Inferior parietal cortex (tissue), 1 donor: Measurements from ENCODE around the gene CDC42SE2.
"Not testable (repeated sequence)": the region's sequence is repeated elsewhere in the genome, so short reads cannot be mapped to it uniquely, and the experiment has no call there.

Experiments used
- DNase-seq: peaks from one replicate; pipeline ENCODE4 v3.0.0-alpha.2; 2016; ENCODE audit errors: extremely low spot score

CDC42SE2 gene

DNA sequence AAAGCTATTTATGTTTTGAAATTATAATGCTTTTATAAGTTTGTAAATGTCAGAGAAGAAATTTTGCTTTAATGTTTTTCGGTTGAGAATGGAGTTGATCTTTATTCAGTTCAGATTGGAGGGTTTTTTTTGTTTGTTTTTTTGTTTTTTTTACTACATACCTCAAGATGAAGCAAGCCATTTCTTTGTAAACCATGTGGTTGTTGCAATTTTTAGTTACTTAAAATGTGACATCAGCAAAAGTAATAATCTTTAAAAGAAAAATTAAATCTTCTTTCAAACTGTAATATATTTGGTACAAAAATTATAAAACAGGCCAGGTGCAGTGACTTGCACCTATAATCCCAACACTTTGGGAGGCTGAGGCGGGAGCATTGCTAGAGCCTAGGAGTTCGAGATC lies 102.6 kb downstream of the CDC42SE2 start:
- DNase-seq: no peak

DNA sequence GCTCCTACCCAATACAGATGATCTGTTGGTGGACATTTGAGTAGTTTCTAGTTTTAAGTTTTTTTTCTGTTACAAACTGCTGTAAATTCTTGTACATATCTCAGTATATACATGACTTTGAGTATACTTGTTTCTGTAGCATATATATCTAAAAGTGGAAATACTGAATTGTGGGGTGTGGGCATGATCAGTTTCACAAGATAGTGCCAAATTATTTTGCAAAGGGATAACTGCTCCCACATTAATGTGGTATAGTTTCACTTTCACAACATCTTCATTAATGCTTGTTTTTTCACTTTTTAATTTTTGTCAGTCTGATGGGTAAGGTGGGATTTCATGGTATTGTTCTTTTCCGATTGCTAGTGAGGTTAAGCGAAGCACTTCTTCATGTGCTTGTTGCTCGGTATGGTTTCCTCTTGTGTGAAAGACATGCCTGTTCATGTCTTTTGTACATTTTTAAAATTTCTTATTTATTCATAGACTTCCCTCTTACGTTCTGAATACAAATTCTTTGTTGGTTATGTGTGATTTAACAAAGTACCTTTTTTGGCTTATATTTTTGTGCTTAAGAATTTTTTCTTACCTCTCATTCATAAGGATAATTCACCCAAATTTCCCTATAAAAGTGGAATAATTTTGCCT lies 103.5 kb downstream of the CDC42SE2 start:
- no peak for DNase-seq

DNA sequence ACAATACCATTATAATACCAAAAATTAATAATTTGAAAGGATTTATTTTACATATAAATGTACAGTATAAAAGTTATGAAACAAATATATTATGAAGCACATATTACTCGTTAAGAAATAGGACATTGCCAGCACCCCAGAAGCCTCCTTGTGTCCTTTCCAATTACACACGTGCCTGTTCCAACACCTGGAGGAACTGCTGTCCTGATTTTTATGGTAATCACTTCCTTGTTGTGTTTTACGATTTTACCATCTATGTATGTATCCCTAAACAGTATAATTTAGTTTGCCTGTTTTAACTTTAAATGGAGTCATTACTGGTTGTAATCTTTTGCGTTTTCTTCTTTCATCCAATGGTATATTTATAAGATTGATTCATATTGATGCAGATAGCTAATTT lies 105.0 kb downstream of the CDC42SE2 start:
- no peak for DNase-seq

DNA sequence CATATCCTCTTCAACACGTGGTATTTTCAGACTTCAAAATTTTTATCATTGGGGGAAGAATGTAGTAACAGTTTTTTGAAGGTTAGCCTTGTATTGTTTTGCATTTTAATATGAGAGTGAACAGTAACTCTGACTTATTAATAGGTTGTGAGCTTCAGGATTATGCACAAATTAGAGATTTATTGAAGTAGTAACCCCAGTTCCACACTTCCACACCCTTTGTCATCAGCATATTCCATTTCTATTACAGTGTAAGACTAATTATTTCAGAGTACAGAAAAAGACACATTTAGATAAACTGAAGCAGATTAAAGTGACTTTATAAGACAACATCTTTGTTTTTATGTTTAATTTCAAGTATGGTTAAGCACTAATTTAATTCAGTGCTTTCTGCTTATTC lies 105.7 kb downstream of the CDC42SE2 start:
- no peak for DNase-seq

DNA sequence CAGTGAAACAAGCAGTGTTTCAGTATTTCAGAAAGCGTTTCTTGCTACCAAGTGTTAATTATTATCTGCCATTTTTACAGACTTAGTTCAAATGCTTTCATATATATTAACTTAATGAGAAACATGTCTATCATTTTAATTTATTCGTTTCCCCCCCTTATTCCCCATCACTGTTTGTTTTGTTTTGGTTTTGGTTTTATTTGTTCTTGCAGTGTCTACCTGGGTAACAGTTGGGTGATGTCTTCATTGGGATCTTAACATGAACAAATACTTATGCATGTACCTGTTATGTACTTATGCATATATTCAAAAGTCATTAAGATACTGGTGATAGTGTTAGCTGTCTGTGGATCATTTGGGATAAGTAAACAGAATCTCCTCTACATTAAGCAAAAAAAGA lies 108.0 kb downstream of the CDC42SE2 start:
- no peak for DNase-seq

DNA sequence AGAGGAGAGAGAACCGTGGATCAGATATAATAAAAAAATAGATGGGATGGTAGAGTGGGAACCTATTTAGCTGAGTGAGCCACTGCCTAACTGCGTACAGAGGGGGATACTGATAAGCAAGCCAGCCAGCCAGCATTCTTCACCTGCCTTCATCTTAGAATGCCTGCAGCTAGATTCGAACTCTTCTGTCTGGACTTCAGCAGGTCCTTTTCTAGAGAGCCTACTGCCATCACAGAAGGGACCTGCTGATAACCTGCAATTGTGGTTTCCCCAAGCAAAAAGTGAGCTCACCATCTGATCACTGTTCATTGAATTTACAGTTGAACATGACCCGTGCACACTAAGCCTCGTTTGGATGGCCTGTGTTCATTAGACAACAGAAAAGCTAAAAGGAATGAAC lies 109.4 kb downstream of the CDC42SE2 start:
- no peak for DNase-seq

DNA sequence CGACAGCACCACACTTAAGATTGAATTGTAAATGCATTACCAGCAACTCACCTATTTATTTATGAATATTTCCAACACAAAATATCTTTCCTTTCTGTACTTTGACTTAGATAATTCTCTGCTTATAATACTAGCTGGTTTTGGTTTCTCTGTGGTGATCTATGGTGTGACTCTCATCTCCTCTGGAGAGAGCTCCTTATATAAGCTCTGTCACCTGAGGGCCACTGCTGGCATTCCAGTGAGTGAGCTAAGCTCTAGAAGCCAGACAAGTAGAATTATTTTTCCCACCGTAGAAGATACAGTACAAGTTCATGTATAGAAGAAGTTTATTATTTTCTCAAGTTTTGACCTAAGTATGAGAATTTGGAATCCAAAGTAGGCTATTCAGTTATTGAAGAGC lies 111.5 kb downstream of the CDC42SE2 start:
- no peak for DNase-seq

DNA sequence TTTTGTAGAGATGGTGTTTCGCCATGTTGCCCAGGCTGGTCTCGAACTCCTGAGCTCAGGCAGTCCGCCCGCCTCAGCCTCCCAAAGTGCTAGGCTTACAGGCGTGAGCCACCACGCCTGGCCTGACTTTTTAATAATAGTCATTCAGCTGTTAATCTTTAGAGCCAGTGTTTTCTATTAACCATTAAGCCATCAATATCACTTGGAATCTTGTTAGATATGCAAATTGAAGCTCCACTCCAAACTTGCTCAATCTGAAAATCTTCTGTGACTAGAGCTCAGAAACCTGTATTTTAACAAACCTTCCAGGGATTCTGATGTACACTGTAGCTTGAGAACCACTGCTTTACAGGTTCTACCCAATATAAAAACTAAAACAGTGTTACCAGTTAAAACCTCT lies 113.5 kb downstream of the CDC42SE2 start:
- DNase-seq: no peak

DNA sequence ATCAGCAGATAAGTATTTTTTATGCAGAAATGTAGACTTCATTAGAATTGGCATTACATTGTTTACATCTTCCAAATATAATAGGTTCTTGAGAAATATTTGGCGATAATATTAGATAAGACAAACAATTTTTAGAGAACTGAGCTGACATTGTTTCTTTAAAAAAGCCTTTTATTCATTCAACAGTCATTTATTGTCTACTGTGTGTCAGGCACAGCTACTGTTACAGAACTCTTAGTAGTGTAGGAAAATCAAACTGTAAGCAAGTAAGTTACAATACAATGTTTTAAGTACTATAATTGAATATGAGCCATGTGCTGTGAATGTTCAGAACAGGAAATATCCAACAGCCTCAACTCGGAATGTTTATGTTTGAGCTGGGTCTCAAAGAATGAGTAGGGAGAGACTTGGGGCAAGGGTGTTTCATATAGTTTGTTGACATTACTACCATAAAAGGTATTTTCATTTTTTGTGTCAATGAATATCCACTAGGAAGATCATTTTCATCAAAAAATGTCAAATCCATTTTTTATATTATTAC lies 114.0 kb downstream of the CDC42SE2 start:
- no peak for DNase-seq

DNA sequence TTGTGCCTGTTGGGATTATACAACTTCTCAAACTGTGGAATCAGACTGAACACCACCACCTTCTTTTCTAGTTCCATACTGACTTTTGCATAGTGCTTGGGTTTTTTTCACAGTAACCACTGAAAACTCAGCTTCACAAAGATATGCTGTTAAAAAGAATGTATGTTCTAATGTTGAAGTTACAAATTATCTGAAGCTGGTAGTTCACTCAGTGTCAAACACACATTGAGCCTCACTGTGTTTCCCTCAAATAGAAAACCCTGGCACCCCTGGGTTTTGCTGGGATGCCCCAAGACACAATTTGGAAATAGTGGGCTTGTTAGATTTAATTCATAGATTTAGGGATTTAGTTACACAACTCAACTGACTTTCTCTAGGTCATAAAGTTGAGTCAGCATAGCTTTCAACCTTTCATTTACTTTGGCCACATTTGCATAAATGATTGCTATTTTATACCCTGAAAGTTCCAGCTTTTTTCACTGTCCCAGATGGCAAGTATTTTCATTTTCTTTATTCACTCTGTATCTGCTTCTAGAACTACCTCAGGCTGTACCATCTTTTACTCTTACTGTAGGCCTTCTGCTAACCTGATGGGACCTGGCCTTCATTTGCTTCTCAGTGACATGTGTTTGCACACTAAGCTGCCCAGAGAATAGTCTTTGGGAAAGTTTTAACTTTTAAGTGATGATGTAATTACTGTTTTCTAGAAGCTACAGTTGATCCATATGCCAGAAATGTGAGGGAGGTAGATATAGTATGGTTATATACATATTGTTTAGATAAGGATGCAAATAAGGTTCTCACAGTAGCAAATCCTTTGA lies 115.1 kb downstream of the CDC42SE2 start:
- no peak for DNase-seq

DNA sequence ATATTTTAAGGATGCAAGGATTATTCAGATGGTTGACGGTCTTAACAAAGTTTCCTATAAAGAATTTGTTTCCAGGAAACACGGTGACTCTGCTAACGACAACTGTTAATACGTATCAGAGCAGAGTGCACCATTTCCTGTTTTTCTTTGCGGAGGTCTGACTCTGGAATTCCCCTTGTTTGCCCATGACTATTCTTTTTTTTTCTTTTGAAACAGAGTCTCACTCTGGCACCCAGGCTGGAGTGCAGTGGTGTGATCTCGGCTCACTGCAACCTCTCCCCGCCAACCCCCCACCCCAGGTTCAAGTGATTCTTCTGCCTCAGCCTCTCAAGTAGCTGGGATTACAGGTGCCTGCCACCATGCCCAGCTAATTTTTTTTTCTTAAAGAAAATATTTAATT lies 115.9 kb downstream of the CDC42SE2 start:
- DNase-seq: no peak

DNA sequence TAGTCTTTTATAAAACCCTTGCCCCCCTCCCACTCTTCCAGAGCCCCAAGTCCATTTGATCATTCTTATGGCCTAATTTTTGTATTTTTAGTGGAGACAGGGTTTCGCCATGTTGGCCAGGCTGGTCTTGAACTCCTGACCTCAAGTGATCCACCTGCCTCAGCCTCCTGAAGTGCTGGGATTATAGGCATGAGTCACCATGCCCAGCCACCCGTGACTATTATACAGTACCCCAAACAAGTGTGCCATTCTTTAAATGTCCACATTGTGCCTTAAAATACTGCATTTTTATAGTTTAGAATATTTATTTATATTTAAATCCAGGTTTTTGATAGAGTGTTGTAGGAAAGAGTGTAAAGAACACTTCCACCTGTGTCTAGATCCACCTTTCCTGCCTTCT lies 116.4 kb downstream of the CDC42SE2 start:
- not testable (repeated sequence) for DNase-seq

DNA sequence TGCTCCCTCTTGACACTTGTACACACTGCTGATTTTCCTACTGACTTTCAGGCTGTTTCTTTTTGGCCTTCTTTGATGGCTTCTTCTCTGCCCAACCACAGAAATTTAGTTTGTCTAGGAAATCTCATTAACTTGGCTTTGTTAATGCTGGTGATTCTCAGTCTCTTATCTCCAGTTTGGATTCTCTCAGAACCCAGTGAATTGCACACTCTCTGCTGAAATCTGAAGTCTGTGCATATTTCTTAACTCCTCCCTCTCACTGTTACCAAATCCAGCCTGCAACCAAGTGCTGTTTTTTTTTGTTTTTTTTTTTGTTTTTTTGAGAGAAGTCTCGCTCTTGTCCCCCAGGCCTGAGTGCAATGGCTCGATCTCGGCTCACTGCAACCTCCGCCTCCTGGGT lies 117.2 kb downstream of the CDC42SE2 start:
- DNase-seq: no peak

DNA sequence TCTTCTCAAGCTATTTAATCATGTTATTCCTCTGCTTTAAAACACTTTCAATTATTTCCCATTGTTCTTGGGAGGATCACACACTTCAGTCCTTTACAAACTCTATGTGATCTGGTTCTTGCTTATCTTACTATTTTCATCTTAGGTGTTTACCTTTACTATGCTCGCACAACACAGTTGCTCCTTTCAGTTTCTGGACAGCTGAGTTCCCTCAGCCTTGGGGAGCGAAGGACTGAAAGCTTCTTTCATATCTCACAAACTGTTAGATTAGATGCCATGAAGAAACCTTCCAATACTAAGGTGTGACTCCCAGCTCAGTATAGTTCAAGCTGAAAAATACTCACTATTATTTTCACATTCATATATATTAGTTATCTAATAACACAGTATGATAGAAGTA lies 117.9 kb downstream of the CDC42SE2 start:
- no peak for DNase-seq

DNA sequence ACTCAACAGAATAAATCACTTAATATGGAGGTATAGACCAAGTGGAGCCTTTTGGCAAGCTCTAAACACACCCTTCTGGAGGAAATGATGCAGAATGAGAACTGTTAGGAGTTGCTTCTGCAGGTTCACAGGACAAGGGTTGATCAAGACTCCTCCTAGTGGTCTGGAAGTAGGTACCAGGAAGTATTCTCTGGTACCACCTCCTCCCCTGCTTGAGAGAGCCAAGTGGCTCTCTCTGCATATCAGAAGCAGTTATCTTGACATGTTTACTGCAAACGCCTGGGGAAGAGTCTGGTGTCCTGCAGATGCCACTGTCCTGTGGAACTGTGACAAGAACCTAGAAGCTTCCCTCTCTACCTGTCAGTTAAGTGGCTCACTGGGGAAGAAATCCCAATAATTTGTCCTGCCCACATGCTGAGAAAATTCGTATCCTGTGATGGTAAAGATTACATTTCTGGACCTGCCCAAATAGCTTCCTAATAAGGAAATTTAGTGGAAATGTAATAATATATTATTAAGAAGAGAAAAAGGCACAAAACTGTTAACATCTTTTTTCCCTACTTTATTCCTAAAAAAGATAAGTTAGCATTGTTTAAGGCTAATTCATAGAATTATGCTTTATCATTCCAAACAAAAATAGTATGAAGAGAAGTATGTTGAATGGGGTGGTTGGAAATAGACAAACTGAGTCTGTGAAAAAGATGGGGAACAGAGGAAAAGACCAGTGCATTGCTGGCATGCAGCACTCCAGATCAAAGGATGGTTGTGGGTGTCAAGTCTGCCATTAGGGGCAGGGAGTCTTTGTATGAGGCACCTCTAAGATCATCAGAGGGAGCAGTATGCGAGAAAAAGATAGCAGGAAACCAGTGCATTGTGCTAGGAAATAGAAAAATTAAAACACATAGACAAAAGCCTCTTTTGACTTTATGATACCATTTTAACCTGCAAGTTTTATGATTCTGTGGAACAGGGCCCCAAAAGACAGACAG lies 118.8 kb downstream of the CDC42SE2 start:
- no peak for DNase-seq

DNA sequence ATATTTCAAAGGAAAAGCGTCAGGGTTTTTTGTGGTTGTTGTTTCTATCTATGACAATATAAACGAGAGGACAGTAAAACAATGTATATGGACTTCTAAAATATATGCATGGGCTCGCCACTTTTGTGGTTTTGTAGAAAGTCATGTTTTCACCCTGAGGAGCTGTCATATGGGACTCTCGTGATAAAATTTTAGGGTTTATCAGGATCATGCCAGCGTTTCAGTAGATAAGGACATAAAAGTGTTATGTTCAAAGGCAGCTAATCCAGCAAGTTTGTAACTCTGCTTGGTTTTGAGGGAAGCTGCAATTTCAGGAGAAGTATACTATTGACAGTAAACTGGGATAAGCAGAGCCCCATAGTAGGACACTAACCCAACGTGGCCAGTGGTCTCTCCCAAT lies 120.3 kb downstream of the CDC42SE2 start:
- no peak for DNase-seq

DNA sequence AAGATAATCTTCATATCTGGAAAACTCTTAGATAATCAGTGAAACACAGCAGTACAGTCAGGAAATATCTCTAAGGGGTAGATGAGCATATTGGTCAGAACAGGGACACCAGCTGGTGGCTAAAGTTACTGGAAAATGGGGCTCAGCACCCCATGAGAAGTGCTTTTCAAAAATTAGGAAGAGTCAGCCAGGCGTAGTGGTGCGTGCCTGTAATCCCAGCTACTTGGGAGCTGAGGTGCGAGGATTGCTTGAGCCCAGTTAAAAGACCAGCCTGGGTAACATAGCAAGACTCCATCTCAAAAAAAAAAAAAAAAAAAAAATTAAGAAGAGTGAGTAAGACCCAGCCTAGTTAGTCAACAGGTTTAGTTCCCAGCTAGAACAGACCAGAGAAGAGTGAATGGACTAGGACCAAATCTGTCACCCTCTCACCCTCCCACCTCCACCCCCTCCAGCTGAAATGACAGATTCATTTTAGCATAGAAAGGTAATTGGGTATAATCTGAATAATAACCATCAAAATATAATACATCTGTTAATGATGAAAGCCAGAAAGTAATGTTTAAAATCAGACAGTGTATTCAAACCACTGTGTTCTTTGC lies 120.9 kb downstream of the CDC42SE2 start:
- DNase-seq: no peak

DNA sequence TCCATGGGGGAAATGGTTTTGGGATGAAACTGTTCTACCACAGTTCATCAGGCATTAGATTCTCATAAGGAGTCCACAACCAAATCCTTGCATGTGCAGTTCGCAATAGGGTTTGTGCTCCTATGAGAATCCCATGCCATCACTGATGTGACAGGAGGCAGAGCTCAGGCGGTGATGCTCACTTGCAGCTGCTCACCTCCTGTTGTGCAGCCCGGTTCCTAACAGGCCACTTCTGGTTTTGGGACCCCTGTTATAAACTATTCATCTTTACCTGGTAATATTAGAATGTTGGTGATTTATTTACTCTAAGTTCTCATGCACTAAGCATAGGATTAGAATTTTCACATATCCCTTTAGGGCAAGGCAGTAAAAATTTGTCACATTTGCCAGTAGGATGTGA lies 122.3 kb downstream of the CDC42SE2 start:
- DNase-seq: no peak

DNA sequence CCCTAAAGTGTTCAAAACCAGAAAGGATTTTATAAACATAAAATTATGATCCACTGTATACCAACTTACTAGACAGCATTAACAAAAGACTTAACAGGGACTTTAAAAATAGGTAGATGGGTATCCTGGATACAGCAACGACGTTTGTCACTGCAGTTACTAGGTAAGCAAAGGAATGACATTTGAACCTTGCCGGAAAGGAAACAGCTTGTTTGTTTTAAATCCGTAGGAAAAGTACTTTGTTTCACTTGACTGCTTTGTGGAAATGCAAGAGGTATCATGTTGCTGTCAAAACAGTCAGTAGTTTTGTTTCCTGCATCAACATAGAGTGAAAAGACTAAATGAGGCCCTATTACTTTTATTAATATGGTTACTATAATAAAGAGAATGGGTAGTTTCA lies 122.9 kb downstream of the CDC42SE2 start:
- DNase-seq: no peak

DNA sequence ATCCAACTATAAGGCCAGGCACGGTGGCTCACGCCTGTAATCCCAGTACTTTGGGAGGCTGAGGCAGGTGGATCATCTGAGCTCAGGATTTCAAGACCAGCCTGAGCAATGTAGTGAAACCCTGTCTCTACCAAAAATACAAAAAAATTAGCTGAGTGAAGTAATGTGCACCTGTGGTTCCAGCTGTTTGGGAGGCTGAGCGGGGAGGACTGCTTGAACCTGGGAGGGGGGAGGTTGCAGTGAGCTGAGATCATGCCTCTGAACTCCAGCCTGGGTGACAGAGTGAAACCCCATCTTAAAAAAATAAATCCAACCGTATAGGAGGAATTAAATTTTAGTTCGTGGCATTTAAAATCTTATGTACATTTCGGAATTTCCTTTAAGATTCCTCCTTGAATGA lies 123.4 kb downstream of the CDC42SE2 start:
- no peak for DNase-seq

DNA sequence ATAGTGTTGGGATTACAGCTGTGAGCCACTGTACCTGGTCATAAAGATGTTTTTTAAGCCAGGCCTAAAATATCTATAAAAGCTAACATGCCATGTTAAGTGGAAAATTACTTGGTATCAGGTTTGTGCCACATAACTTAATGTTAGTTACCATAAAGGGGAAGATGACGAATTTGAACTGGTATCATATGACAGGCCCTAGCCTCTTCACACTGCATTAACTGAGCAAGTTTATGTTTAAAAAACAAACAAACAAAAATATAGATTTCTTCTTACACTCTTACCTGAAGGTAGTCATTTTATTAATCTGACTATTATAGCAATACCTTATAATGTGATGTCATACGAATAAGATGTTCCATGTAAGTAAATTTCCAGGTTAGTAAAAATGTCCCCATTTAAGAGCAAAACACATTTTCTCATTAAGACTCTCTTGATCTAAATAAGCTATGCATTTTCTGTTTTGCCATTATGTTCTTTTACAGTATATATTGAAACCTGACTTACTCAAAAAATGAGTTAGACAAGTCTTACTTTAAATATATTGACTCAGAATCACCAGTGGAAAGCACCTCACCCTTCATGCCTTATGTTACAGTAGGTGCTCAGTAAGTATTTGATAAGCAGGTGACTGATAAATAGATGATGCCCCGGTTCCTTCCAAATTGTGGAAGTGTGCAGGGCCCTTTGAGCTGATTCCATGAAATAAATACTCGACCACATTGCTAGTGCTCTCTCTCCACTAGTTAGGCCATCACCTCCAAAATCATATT lies 125.4 kb downstream of the CDC42SE2 start:
- DNase-seq: no peak
